DMS53 (cell line): ENCODE results near the gene BCL6B.
A peak's percentile ranks its signal among the peaks of the same experiment; 100 is the strongest.
"Not testable (repeated sequence)": the region's sequence is repeated elsewhere in the genome, so short reads cannot be mapped to it uniquely, and the experiment has no call there.

Experiments
- DNase-seq: peaks from one replicate; lab custom pipeline; 2025; lab: John Stamatoyannopoulos, UW

BCL6B gene

DNA sequence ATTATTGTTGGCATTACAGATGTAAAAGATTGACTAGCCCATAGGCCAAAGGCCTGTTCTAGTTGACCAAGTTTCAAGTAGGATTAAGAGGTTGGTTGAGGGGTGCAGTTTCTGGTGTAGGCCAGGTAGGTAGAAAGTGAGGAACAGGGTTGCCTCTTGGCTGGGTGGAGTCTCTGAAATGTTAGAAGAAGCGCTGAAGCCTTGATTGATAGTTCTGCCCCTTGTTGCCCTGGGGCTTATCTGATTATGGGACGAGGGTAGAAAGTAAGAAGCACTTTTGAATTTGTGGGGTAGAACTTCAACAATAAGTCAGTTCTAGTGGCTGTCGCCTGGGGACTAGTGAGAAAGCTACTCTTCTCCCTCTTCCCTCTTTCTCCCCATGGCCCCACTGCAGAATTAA lies 6.2 kb downstream of the BCL6B start:
- DNase-seq, result no peak

DNA sequence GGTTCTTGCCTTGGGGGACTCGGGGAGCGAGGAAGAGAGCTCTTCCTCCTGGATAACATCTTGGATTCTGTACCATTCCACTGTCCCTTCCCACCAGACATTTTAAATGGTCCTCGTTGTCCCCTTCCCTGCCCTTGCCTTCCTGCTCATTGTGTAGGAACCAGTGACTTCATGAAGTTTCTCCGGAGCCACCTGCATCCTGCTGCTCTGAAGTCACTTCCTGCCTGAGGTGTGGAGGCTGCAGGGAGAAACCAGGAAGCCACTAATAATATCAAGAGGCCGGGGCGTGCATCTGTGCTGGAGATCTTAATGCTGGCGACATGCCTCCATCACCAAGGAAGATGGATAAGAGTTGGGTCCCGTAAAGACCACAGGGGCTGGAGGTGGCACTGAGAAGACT lies 6.8 kb downstream of the BCL6B start:
- peak; percentile 70 for DNase-seq

DNA sequence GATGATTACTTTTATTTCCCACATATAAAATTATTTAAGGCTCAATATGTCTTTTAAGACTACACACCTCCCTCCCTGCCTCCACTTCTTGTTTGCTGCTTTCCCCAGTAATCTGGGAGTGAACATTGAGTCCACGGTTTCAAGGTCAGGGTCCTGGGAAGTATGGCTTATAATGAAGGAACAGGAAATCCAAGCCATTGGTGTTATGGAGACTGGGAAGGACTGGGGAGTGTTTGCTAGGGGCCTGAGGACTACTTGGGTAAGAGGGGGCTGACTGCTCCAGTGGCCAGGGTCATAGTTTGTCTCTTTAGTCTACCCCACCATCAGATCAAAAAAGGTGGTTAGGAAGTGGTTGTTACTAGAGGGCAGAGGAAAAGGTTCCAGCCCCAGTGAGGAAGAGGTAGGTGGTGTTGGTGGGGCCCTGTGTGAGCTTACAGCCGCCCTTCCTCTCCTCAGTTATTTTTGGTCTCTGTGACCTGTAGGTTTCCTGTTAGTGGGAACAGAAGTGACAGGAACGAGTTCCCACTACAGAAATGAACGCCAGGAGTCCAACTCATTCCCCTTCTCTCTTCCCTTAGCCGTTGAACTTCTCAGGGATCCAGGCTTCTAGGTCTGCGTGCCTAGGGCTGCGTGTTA lies 12.2 kb downstream of the BCL6B start:
- DNase-seq, result no peak

DNA sequence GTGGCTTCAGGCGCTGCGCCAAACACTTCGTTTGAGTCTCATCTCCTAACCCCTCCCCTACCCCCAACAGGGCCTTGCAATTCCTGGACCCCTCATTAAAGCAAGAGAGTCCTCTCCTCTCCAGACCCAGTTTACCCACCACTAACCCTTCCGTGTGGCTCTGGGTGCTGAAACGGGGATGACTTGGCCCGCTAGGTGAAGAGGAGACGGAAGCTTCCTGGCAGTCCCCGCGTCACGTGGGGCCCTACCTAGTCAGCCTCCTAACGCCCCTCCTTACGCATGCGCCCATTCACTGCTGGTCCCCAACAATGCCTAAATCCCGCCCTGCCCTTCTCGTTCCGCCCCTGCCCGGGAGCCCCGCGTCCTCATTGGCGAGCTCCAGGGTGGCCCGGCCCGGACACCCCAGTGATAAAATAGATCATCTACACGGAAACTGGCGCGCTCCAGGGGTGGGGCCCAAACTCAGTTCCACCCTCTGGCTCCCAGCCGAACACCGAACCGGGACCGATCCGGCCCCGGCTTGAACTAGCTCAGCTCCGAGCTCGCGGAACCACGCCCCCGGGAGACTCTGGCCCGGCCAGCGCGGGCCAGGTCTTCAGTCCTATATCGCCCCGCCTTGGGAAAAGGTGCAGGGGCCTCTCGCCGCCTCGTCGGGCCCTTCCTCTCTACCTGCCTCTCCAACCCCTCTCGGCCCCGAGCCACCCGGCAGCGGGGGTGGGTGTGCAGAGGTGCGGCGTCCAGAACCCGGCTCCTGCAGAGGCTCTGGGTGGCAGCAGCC lies 12.9 kb downstream of the BCL6B start, which contains the start of gene SLC16A13:
Gene SLC16A13 (plus strand): TSS at position 425 of the 778 bp plus-strand sequence. CDS start 368 bp downstream, outside the sequence.
- DNase-seq, result peak; percentile 99

DNA sequence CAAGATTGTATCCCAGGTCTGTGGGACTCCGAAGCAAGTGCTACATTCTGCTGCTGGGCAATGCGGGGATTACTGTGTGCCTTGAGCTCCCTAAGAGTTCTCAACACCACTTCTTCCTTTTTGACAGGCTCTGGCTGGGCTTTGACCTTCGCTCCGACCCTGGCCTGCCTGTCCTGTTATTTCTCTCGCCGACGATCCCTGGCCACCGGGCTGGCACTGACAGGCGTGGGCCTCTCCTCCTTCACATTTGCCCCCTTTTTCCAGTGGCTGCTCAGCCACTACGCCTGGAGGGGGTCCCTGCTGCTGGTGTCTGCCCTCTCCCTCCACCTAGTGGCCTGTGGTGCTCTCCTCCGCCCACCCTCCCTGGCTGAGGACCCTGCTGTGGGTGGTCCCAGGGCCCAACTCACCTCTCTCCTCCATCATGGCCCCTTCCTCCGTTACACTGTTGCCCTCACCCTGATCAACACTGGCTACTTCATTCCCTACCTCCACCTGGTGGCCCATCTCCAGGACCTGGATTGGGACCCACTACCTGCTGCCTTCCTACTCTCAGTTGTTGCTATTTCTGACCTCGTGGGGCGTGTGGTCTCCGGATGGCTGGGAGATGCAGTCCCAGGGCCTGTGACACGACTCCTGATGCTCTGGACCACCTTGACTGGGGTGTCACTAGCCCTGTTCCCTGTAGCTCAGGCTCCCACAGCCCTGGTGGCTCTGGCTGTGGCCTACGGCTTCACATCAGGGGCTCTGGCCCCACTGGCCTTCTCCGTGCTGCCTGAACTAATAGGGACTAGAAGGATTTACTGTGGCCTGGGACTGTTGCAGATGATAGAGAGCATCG lies 15.4 kb downstream of the BCL6B start:
- DNase-seq, result no peak

DNA sequence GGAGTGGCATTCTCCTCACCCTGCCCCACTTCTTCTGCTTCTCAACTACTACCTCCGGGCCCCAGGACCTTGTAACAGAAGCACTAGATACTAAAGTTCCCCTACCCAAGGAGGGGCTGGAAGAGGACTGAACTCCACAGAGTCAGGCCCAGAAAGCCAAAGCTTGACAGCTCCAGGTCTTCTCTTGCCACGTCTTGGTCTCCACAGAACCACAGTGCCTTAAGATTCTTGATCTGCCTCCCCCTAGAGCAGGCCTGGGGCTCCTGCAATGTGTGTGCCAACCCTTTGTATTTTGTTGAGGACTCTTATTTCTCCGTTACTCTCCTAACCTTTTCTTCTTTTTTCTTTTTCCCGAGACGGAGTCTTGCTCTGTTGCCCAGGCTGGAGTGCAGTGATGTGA lies 17.0 kb downstream of the BCL6B start:
- no peak for DNase-seq

DNA sequence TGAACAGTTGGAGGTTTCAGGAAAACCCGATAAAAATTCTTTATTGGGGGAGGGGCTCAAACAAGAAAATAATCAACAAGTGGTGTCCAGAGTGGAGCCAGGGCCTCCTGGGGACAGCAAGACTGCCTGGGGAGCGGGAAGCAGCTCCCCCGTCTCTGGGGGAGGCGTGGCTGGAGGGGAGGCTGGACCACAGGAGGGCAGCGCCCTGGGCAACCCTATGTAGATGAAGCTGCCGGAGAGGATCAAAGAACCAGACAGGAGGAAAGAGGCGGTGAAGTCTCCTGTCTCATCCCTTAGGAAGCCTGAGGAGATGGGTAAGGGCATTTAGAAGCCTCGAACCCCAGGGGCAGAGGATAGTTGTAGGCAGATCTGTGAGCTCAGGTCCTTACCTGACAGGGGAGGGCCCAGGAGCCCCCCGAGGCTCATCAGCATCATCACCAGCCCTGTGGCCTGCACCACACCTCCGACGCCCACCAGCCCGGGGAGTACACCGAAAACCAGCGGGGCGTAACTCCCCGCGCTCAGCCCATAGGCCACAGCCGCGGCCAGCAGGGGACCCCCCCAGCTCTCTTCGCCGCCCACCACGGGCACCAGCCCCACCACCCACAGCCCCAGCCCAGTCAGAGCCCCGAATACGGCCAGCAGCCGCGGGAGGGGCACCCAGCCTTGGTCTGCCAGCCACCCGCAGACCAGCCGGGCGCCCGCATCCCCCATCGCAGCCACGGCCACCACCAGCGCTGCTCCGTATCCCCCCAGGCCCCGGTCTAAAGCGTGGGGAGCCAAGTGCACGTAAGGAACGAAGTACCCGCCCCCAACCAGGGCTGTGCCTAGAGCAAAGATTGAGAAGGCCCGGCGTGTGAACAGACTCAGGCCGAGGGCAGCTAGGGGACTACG lies 19.0 kb downstream of the BCL6B start:
- DNase-seq, result no peak

DNA sequence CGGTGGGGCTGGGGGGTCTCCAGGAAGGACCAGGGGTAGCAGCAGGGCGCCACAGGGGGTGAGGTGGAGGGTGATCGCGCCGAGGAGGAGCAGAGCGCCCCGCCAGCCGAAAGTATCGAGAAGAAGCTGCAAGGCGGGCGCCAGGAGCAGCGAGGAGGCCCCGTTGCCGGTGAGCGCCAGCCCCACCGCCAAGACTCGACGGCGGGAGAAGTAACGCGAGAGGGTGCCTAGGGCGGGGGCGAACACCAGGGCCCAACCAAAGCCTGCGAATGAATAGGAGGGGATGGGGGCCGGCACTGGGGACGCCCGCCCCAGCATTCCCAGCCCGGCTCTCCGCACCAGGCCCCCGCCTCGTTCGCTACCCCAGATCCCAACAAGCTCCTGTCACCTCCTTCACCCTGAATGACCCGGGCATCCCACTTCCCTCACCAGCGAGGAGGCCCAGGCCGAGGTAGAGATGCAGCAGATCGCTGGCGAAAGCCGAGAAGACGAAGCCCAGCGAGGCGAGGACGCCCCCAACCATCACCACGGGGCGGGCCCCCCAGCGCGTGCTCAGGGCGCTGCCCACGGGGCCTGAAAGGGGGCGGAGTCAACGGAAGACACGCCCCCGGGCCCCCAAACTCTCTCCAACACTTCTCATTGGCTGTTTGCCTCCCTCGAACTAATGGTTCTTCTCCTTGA lies 19.8 kb downstream of the BCL6B start:
- peak; percentile 47 for DNase-seq

DNA sequence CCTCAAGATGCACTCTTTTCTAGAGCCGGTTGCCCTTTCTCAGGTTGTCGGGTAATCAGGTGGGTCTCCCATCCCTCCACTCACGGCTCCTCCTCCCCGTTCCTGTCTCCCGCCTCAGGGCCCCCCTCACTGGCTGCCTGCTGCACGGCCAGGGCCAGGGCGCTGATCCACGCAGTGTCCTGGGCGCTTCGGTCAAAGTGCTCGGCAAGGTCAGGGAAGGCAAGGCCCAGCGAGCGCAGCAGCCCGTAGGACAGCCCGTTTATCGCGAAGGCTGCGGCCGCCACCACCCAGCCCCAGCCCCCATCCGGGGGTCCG lies 20.3 kb downstream of the BCL6B start:
- peak; percentile 77 for DNase-seq

DNA sequence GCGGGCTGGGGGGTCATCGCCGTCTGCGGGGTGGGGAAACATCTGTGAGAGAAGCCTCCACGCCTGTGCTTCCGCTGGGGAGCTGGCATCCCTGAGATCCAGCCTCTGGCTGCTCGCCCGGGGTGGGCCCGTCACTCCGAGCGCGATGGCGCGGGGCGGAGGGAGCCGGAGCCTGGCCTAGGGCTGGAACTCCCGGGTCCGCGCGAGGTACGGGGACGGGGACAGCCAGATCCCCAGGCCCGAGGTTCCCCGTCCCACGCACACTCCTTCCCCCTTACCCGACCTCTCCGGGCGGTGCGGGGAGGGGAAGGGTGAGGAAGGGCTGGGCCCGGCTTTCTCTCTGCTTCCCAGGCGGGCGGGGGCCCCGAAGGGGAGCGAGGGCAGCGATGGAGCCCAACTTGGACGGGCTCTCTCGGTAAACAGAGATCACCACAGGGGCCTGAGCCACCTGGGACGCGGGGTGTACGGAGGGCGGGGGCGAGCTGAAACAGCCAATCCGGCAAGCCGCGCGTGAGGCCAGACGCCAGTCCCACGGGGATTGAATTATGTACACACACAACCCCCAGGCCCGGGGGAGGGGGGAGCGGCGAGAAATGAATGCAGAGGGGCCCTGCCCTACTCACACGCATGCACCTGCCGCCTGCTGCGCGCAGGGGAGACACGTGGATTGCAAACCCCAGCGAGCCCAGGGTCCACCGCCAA lies 20.8 kb downstream of the BCL6B start, which contains the start of gene SLC16A11:
Gene SLC16A11 (minus strand): TSS at position 596 of the 702 bp plus-strand sequence. CDS start 579 bp downstream, at position 17.
- peak; percentile 84 for DNase-seq

DNA sequence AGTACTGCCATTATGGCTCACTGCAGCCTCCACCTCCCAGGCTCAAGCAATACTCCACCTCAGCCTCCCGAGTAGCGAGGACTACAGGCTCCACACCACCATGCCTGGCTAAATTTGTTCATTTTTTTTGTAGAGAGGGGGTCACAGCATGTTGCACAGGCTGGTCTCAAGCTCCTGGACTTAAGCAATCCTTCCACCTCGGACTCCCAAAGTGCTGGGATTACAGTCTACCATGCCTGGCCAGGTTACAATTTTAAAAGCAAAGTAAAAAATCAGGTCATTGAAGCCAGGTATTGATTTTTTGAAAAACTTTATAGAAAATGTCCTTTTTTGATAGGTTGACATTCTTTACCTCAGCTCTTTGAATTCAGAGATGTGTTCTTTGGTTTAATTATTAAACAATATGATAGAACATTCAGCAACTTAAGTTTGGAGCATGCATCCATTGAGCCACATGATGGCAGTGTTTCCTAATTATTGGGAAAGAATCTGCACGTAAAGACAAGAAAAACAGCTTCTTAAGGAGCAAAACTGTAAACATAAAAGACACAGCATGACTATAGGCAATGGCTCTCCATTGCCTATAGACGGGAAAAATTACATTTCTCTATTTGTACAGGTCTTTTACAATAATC lies 22.8 kb downstream of the BCL6B start:
- peak; percentile 90 for DNase-seq

DNA sequence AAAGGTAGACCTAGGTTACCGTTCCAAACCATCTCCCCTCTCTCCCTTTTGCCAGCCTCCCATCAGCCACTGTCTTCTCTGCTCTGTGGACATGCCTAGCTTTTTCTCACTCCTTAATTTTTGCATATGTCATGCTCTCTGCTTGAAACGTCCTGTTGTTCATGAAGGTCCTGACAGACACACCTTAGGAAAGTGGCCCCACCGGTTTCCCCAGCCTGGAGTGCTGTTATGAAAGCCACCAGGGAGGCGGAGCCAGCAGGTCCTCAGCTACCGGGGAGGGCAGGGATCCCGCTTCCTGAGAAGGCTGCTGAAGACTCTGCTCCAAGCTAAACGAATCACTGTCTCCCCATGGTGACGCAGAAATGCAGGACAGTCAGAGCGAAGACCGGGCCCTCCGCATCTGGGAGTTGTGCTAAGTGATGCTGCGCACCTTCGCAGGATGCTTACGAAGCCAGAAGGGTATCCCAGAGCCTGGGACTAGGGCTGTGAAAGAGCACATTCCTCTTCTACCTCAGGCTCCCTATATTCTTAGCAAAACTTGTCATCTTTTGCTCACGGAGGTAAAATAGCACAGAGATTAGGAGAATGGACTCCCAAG lies 23.4 kb downstream of the BCL6B start:
- peak; percentile 96 for DNase-seq

DNA sequence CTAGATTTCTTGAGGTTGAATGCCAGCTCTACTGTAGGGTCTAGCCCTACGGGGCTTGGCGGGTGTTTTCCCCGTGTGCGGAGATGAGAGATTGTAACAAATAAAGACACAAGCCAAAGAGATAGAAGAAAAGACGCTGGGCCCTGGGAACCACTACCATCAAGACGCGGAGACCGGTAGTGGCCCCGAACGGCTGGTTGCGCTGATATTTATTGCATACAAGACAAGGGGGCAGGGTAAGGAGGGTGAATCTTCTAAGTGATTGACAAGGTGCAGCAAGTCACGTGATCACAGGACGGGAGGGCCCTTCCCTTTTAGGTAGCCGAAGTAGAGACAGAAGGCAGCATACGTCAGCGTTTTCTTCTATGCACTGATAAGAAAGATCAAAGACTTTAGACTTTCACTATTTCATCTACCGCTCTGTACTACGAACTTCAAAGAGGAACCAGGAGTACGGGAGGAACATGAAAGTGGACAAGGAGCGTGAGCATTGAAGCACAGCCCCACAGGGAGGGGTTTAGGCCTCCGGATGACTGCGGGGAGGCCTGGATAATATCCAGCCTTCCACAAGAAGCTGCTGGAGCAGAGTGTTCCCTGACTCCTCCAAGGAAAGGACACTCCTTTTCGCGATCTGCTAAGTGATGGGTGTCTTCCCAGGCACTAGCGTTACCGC lies 24.0 kb downstream of the BCL6B start:
- DNase-seq, result peak; percentile 77

DNA sequence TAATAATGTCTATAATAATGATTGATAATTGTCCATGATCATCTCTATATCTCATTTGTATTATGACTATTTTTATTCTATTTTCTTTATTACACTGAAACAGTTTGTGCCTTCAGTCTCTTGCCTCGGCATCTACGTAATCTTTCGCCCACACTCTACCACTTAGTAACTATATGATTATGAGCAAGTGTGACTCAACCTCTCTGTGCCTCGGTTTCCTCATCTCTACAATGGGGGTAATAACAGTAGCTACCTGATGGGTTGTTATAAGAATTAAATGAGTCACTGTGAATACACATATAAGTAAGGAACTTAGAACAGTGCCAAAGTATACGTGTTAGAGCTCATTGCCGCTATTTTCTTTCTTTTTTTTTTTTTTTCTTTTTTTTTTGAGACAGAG lies 24.7 kb downstream of the BCL6B start:
- no peak for DNase-seq

DNA sequence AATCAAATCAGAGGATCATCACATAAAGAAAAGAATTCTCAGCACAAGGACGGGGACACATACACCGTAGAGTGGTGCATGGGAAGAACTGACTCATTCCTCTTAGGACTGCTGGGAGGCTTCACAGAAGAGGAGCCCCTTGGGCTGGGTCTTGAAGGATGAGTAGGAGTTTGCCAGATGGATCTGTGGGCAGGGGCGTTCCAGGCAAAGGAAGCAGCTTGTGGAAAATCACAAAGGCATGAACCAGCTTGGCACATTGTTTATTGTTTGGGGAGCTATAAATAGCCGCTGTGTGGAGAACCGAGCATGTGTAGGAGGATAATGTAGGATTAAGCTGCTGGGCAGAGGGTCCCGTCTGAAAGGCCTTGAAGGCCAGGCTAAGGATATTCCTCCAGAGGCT lies 26.1 kb downstream of the BCL6B start:
- no peak for DNase-seq

DNA sequence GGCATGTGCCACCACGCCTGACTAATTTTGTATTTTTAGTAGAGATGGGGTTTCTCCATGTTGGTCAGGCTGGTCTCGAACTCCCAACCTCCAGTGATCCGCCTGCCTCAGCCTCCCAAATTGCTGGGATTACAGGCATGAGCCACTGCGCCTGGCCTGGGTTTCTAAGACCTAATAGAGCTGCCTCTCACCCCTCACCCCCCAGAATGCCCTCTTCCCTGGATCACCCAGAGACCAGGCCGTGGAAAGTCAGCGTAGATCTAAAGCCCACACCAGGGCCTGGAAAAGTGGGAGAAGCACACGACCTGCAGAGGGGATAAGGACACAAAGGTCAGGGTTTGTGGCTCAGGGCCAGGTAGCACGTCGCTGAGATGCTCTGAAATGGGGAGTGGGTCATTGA lies 27.7 kb downstream of the BCL6B start:
- DNase-seq, result not testable (repeated sequence)

DNA sequence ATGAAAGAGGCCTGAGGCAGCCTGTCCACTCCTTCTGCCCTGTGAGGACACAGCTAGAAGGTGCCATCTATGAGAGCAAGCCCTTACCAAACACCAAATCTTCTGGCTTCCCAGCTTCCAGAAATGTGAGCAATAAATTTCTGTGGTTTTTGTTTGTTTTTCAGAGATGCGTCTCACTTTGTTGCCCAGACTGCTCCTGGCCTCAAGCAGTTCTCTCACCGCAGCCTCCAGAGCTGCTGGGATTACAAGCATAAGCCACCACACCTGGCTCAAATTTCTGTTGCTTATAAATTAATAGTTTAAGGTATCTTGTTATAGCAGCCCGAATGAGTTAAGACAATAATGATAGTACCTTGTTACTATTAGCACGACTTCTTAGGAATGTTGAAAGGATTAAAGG lies 33.5 kb downstream of the BCL6B start:
- no peak for DNase-seq

DNA sequence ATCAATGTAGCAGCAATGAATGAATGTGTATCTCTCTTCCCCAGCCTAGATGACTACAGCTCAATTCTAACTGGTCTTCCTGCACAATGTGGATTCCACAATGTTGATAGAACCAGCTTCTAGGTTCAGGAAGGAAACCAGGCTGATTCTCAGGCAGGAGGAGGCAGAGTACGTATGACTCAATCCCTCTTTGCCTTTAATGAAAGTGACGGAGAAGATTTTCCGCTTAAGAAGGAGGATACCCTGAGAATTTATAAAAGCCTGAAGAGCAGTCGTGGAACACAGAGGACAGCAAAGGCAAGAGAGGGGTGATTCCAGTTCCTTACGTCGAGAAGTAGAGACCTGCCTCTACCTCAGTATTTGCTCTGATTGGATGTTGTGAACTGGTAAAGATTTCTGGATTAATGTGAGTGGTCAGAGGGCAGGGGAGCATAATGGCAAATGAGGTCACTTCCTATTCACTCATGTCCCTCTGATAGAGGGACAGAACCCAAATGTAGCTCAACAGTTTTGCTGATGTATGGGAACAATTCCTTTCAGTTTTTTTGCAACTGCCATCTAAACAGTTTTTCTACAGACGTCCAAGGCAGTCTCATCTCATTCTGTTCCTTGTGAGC lies 36.1 kb downstream of the BCL6B start:
- no peak for DNase-seq
